Retinal pigment epithelial cell (primary cell): ENCODE results near the gene FAM20C.

Experiments
- DNase-seq: peaks from one replicate; pipeline ENCODE4 v3.0.0-alpha.2; 2010; ENCODE audit warnings: low read depth
- H3K4me3 ChIP-seq: 2 replicates; pipeline ENCODE4 v1.5.1; 2011; ENCODE audit warnings: mild to moderate bottlenecking, low read length, control low read depth, moderate library complexity
- TF ChIP-seq, protein P1 (sequence below): conservative IDR thresholded peaks from 2 replicates; pipeline ENCODE4 v1.5.1; 2011; ENCODE audit warnings: low read depth, low read length, control low read depth, inconsistent platforms

The FAM20C gene

GRCh38 chr7:212754-213153 lies 20.4 kb downstream of the FAM20C start:
- TF ChIP-seq, protein P1, sequence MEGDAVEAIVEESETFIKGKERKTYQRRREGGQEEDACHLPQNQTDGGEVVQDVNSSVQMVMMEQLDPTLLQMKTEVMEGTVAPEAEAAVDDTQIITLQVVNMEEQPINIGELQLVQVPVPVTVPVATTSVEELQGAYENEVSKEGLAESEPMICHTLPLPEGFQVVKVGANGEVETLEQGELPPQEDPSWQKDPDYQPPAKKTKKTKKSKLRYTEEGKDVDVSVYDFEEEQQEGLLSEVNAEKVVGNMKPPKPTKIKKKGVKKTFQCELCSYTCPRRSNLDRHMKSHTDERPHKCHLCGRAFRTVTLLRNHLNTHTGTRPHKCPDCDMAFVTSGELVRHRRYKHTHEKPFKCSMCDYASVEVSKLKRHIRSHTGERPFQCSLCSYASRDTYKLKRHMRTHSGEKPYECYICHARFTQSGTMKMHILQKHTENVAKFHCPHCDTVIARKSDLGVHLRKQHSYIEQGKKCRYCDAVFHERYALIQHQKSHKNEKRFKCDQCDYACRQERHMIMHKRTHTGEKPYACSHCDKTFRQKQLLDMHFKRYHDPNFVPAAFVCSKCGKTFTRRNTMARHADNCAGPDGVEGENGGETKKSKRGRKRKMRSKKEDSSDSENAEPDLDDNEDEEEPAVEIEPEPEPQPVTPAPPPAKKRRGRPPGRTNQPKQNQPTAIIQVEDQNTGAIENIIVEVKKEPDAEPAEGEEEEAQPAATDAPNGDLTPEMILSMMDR: no peak
- no peak for DNase-seq
- H3K4me3 ChIP-seq: no peak overlapping the region

GRCh38 chr7:213324-213993 lies 21.1 kb downstream of the FAM20C start:
- TF ChIP-seq, protein P1: no peak
- DNase-seq: no peak
- no peak overlapping the region for H3K4me3 ChIP-seq

- TF ChIP-seq, protein P1: no peak
- DNase-seq: no peak
- no peak overlapping the region for H3K4me3 ChIP-seq
Observed at GRCh38 chr7:214410-215212, 22.2 kb downstream of the FAM20C start.

GRCh38 chr7:216360-217300 lies 24.3 kb downstream of the FAM20C start:
- no peak for DNase-seq
- no peak overlapping the region for H3K4me3 ChIP-seq
- TF ChIP-seq, protein P1: no peak

- H3K4me3 ChIP-seq: no peak overlapping the region
- TF ChIP-seq, protein P1: no peak
- no peak for DNase-seq
Observed at GRCh38 chr7:217781-218180, 25.4 kb downstream of the FAM20C start.

DNA sequence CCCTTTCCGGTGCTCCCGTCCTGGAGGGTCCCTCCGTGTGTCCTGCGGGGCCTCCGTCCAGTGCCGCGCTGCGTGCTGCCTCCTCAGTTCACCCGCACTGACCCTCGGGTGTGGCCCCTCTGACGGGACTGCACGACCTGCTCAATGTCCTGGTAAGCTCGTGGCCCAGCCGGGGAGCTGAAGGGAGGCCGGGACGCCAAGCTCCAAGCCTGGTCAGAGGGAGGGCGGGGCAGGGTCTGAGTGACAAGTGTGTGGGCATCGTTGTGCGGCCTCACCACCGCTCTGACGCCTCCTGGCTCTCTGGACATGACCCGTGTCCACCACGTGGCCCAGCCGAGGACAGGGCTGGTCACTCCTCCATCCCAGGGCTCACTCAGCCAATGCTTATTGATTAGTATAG lies 25.9 kb downstream of the FAM20C start:
- DNase-seq: no peak
- no peak overlapping the region for H3K4me3 ChIP-seq
- TF ChIP-seq, protein P1: no peak
